ENCODE measurements around the gene NFIB.

The NFIB gene

DNA sequence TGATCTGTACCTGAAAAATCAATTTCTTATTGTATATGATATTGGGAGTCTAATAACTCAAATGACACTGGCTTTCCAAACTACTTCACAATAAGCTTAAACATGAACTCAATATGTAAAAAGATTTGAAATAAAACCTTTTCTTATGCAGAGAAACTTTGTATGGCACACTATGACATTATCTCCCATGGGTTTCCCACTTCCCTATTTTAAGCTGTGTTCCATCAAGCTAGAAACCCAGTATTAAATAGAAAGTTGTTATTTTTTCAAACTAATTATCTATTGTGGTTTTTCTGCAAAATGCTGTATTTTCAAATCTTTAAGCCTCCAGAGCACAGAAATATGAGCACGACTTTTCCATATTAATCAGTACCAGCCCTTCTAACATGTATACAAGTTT, 174.7 kb downstream of the NFIB start:
- DNase-seq, result no peak

DNA sequence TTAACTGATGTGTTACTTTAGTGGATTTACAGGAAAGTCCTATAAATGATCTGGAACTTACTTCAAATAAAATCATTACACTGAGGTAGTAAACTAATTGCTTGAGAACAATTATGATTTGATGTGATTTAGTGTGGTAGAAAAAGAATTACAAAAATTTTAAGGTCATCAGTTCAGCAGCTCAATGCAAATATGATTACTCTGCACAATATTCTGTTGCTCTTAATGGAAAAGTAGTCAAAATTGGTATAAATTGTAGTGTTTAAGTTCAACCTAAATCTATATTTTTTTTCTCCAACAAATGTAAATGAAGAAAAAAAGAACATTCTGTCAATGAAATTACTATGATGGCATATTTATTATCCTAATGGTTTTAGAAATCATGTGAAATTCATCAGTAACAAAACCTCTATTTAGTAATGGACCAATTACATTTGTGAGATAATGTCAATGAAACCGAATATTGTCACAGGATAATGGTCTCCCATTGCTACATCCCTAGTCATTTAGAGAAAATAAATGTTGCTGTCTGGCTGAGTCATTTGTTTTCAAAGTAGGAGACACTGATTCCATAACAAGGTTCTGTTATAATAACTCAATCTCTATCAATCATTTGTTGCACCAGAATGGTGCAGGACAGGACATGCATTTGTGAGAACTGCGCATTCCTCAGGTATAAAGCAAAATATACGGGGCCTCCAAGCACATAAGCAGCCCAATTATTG, 177.1 kb downstream of the NFIB start:
- DNase-seq, result no peak

DNA sequence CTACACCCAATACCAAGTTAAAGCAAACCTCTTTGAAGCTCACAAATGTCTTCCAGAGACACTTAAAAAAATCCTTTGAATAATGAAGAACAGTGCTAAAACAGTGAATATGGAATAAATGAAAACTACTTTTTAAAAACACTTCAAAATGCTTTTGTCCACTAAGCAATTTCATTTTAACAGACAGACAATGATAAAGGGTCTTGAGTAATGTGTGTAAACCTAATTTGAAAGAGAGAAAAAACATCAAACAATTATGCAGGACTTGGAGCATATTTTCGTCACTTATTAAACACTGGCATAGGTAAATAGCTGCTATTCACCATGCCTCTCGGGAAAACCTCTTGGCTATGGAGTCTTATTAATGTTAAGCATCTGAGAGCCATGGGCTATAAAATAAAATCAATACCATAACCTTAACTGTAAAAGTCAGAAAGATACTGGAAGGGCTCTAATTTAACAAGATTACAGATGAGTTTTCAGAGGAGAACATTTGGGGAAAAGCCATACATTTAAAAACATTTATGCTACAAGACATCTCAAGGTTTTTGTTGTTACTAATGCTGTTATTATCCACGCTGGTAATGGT, 177.8 kb downstream of the NFIB start:
- DNase-seq, result peak; percentile 97

DNA sequence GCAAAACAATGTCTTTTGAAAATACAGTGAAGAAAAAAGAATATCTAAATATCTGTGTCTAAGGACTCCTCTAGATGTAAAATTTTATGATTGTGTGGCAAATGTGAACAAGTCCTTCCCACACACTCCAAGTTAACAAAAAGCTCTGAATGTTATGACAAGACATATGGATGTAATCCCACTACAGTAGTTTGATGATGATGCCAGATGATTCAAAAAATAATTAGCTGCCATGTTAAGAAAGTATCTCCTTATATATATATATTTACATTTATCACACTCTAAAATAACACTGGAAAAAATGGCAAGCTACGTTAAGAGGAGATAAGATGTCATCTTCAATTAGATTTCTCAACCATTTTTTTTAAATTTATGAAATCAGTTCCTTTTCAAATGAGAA, 178.5 kb downstream of the NFIB start:
- DNase-seq, result no peak

DNA sequence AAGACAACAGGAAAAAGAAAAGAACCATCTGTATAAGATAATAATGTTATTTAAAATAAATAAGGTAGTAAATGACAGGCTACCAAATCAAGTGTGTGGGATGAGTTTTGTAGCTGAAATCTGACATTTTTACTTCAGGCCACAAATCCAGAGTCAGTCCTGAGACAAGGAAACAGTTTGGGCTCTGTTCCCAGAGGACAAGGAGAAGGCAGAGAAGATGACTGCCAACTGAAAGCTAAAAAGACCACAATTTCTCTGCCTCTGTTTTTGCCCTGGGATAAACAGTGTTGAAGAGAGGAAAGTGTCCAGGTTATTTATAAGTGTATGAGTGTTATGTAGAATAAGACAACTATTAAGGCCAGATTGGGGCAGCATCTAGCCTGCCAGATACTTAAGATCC, 180.5 kb downstream of the NFIB start:
- no peak for DNase-seq

DNA sequence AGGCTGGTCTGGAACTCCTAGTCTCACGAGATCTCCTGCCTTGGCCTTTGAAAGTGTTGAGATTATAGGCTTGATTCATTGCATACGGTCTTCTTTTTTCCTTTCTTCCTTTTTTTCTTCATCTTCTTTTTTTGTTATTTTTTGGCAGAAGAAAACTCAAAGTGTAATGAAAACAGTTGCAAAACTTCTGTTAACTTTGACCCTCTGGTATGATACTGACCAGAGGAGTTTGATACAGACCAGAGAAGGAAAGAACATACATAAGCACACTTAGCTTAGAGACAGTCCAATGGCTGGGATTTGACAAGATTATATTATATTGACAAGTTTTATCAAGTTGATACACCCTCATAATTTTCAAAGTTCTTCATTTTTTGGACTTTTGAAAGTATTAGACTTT, 181.2 kb downstream of the NFIB start:
- no peak for DNase-seq

DNA sequence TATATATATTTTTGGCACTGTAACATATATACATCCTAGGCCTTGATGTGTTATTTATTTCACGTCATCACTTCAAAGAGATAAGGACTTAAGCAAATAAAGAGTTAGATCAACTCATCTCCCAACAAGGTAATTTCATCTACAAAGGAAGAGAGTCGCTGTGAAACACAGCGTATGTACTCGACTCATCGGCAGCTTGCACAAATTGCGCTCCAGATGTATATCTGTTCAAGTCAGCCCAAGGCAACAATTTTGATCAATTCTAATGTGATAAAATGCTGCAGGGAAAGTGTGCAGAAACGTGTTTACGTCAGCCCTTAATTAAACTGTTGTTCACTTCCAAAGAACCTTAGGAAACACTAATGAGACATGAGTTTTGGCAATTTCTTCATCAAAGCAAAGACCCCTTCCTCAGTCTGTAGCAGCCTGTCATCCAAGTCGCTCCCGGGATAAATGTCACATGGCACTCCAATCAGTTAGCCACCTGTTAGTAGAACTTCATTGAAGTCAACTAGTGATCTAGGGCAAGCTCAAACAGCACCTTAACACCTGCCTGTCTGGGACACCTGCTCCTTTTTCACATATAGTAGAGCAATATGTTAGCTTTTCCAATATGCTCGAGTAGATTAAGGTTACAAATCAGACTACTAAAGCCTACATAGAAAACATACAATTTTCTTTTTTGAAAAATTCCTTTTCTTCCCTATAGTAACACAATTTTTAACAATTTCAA, 182.4 kb downstream of the NFIB start:
- DNase-seq, result peak; percentile 47

DNA sequence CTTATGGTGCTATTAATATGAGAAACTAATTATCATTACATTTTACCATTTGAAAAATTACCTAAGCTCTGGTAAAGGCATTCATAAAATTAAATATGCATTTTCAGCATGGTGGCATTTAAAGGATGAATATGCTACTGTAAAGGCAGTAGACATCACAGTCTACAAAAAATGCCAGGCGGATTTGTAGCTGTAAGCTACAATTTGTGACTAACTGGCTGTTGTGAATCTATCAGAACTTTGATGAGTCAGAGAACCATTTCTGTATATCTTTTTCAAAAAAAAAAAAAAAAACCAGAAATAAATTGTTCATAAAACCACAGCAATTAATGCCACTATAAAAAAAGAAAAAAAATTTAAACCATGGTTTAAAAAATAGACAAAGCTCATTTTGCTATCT, 186.3 kb downstream of the NFIB start:
- no peak for DNase-seq

DNA sequence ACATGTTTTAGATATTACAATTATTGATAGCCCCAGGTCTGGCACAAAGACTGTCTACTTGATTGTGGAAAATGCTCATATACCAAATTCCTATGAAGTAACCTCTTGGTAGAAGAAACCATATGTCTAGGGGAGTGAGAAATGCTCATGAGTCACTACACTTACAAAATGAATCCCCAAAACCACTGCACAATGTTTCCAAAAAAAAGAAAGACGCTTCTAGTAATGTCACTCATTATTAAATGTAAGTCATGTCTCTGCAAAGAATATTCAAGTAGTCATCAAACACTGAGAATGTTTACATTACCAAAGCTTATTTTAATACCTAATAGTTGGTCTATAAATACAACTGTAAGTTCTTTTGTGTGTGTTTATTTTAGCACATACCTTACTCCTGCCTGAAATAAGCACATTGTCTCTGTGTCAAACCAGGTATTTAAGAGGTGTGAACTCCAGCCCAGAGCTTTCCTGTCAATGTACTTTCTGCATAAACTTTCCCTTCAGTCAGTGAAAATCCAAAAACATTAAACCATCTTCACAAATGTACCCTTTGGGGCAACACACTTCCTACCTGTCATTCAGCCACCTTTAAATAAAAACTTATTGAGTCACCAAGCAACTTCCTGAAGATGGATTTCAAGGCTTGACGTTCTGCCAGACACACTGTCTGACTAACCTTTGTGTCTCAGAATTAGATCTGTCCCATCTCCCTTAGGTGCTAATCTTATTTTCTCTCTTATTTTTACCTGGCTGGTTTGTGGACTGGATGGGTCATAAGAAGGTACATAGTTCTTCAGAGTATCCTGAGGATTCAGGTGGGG, 194.0 kb downstream of the NFIB start:
- no peak for DNase-seq

DNA sequence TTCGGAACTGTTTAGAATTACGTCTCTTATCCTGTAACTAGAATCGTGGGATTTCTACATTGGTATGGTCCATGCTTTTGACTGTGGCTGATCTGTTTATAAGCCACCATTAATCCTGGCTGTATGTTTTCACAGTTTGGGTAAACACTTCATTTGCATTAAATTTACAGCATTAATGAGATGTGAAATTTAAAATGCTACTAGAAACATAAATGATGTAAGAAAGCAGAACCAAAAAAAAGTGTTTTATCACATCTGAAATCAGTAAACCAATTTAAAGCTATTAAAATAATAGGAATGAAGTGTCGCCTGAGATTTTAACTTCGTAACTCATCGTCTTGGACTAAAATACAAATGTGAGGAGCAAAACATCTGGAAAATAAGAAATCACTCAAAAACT, 201.7 kb downstream of the NFIB start:
- no peak for DNase-seq

DNA sequence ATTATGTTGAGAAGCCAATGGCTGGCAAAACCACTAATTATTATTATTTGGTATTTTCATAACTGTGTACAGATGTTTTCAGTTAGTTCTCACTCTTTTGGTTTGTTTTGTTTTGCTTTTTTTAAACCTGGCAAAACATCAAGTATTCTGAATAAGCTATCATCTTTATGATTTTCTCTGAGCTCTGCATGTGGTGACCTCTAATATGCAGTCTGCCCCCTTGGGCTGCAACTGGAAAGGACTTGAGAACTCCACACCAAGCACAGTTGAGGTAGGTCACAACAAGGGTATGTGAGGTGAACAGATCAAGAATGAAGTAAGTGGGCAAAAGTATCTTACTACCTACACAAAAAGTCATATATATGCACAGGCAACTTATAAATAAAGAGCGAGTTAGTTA, 202.2 kb downstream of the NFIB start:
- no peak for DNase-seq

DNA sequence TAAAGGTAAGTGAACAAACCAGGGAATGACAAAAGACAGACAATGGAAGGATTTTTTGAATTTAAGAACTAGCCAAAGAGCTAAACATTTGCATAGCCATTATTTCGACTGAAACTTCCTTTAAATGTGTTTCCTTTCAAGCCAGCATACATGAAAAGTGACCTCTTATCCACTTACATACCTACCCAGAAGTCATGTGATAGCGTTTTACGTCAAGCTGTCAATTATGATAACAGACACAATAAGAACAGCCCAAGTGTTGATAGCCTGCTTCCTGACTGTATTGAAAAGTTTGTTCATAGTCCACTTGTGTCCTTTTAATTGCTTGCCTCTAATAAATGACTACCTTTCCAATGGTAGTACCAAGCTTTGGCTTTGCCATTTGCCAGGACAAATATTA, 206.0 kb downstream of the NFIB start:
- DNase-seq, result no peak

DNA sequence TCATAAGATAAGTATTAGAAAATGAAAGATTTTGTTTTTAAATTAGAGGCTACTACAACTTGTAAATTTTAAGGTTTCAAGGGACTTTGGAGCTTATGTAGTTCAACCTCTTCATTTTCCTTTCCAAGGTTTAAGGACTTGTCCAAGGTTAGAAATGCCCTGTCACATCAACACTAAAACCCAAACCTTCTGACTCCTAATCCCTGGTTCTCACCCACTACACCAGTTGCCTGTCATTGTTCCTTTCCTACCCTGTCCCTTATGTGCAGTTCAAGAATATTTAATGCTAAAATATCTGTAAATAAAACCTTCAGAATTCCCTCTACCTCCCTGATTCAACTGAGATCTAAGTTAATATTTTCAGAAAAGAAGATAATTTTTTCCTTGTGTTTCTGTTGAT, 206.4 kb downstream of the NFIB start:
- no peak for DNase-seq

DNA sequence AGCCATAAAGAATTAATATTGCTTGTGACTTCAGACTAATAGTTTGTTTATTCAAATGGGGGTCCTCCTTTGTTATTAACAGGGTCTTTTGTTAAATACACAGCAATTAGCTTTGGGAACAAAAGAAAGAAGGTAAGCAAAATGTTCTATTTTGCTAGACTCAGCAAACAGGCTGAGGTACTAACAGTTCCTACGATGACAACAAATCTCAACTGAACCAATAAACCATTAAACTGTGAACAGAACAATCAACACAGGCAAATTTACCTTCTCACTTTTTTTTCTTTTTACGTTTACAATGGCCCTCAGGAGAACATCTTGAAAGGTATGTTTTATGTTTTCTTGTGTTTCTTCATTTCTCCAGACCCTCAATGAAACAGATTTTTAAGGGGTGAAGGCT, 207.2 kb downstream of the NFIB start:
- DNase-seq, result no peak

DNA sequence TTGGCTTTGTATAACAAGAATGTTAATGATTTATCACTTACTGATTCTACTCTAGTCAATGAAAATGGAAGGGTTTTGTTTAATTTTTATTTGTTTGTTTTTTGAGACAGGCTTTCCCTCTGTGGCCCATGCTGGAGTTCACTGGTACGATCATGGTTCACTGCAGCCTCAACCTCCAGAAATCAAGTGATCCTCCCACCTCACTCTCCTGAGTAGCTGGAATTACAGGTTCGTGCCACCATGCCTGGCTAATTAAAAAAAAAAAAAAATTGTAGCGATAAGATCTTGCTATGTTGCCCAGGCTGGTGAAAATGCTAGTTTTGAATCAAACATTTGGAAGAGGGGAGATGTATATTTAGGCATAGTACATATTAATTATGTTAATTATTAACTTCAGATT, 209.4 kb downstream of the NFIB start:
- no peak for DNase-seq

DNA sequence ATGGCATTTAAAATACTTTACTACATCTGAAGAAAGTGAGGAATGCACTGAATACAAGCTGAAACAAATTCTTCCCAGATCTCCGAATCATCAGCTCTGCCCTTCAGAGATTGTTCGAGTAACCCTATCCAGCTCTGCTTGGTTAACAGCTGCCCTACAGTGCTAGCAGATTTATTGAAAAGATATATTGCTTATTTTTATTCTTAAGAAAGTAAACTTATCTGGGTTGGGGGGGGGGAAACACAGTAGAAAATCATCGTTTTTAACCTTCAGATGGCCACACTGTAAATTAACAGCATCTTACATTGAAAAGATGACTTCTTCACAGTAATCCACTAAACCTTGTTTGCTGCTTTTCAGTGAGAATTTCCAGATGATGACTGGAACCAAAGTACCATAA, 210.8 kb downstream of the NFIB start:
- no peak for DNase-seq

DNA sequence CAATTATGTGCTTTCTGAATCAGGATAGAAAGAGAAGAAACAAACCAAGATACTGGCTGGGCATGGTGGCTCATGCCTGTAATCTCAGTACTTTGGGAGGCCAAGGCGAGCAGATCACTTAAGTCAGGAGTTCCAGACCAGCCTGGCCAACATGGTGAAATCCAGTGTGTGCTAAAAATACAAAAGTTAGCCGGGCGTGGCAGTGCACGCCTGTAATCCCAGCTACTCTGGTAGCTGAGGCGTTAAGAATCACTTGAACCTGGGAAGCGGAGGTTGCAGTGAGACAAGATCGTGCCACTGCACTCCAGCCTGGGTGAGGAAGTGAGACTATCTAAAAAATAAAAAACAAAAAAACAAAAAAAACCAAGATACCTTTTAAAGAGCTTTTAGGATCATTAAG, 214.2 kb downstream of the NFIB start:
- DNase-seq, result no peak

DNA sequence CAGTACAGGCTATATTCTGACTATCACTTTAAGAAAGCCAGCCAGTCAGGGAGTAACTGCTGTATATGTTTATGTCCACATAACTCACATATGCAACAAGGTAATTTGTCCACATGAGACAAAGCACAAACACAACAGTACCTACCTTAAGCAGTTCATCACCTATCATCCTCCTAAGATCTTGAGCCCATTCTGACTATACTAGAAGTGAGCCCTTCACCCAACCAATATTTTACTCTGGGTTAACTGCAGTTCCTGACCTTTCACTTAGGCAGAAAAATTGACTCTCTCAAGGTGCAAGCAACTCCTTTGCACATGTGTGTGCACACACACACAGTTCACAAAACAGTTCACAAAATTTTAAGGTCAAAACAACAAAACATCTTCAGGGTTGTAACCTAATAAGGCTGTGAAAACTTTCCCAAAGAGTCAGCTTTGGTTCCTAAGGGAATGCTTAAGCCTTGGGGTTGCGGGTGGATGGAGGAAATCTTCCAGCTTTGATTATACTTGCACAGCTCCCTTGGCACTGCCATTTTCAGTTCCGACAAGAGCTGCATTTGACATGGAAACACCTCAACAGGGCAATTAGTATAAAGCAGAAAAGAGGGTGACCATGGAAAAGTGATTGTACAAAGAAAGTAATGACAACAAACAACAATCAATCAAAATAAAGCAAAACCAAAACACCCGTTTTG, 215.3 kb downstream of the NFIB start:
- no peak for DNase-seq

DNA sequence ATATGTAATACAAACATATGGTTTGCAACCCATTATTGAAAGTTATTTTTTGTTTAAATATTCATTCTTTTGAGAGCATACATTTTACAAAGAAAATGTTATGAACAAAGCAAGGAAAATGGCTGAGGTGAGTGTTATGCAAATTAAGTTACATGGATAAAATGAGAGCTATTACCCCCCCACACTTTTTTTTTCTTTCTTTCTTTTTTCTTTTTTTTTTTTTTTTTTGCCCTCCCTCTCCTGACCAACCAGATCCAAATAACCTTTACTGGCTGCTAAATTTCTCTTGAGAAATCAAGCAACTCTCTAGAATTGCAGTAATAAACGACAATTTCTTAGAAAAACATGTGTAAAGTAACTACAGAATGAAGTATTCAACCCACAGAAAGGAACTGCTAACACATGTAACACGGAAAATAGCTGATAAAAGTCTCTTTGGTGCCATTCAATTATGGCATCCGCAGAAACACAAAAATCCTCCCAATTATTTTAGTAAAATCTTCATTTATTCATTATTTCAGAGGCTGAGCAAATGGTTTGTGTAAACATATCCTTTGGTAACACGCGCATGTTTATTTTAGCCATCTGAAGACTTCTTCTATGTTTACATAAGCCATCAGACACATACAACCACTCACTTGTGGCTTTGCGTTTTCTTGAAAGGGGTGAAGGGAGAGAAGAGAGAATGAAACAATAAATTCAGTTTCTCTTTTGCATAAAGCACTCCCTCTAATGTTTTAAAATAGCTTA, 216.1 kb downstream of the NFIB start:
- peak; percentile 83 for DNase-seq

DNA sequence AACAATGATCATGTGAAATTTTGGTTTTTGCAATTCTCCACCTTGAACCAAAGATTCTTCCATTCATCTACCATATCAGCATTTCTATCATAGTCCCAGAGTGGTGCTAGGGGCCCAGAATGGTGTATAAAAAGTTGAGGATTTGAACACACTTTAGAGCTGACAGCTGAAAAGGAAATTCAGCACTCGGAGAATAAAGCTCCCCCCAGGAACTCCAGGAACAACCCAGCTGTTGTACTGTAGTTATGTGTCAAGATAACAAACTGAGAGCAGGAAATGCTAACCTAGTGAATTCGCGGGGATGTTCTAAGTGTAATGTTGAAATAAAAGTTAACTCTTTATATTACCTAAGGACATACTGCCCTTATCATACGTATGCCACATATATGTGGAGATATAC, 216.7 kb downstream of the NFIB start:
- DNase-seq, result peak; percentile 87

DNA sequence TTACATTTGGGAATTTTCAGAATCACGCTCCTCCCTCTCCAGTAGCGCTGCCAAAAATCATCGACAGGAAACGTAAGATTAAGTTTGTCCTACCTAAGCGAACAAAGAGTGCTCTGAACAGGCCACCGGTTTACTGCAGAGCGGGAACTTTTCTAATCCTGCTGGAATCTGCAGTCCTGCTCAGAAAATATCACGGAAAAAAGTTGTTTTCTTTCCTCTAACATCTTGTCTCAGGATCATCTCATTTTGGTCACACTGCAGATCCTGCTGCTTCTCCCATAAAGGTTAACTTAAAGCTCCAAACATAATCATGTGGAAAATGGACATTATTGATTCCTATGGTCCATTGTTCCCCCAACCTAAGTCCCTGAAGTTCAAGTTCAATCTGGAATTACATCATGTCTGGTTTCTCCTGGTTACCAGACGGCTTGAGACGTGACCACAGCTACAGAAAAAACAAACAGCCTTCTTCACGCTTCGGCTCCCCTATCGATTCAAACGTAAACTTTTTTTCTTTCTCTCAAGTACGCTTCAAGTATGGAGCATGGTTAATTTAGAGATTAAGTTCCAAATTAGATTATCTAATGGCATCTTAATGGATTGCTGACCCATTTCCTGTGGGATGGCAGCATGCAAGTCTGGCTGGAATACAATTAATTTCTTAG, 217.6 kb downstream of the NFIB start:
- DNase-seq, result peak; percentile 100

DNA sequence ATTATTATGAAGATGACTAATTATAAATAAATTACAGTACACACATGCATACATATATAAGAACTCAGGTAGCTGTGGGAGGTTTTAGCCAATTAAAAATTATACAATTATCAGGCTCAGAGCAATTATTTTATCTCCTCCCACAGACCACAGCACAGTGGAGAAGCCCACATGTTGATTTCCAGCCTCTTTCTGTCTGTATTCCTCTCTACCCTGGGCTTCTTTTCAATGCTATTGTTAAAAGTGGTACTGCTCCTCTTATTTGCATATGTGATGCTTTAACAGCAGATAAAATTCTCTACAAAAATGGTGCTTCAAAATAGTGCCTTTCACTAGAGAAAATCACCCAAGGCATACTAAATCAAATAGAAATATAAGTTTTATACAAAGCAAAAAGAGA, 218.7 kb downstream of the NFIB start:
- peak; percentile 96 for DNase-seq
